Sigmoid colon (tissue), 4 donors: ENCODE results near the gene ZNF680.

Source experiments
- CTCF ChIP-seq, 4 experiments: fragments of 450-650 bp in 3 of 4; fragments of 200-600 bp in 1 of 4; IDR thresholded peaks; one replicate each; pipeline ENCODE4 v1.5.1; 2016 to 2019; ENCODE audit warnings: antibody characterized with exemption in 4 of 4, mild to moderate bottlenecking in 3 of 4, moderate library complexity in 2 of 4
- EP300 ChIP-seq, 4 donors: sonication (generic); formaldehyde crosslinking; IDR thresholded peaks; one replicate each; pipeline ENCODE4 v1.6.1; 2017; ENCODE audit warnings: antibody characterized with exemption in 4 of 4
- POLR2AphosphoS5 ChIP-seq, 4 donors: sonication (generic); formaldehyde crosslinking; IDR thresholded peaks; one replicate each; pipeline ENCODE4 v1.6.1; 2017; ENCODE audit warnings: antibody characterized with exemption in 4 of 4

- TF ChIP-seq CTCF (IDR thresholded peaks at IDR 0.05) (no peak), POLR2AphosphoS5 (IDR thresholded peaks at IDR 0.05) (no peak), EP300 (IDR thresholded peaks at IDR 0.05) (no peak)
Observed at GRCh38 chr7:64485623-64486022, 77.2 kb downstream of the ZNF680 start.
